Memory B cell (primary cell): ENCODE data around the gene TMEM254.
"Not testable (repeated sequence)": the region's sequence is repeated elsewhere in the genome, so short reads cannot be mapped to it uniquely, and the experiment has no call there.

Experiments
- ATAC-seq: fragments of 150-1000 bp; cut with Tn5 transposase; 2 replicates; pipeline ENCODE4 v1.10.0; 2021; ENCODE audit warnings: low read depth, mild to moderate bottlenecking, moderate library complexity
- DNase-seq, 2 donors: peaks; one replicate each; pipeline ENCODE4 v3.0.0; 2022; ENCODE audit warnings: low spot score in 2 of 2
- H3K27ac Mint-ChIP-seq: one replicate; pipeline ENCODE4 v1.8.0; 2022; ENCODE audit warnings: mild to moderate bottlenecking, moderate library complexity, mixed read lengths
- H3K27me3 Mint-ChIP-seq: one replicate; pipeline ENCODE4 v1.8.0; 2022; ENCODE audit warnings: mixed read lengths
- H3K36me3 Mint-ChIP-seq: one replicate; pipeline ENCODE4 v1.8.0; 2022; ENCODE audit warnings: mild to moderate bottlenecking, mixed read lengths
- H3K4me1 Mint-ChIP-seq: one replicate; pipeline ENCODE4 v1.8.0; 2022; ENCODE audit warnings: mixed read lengths
- H3K4me3 Mint-ChIP-seq: one replicate; pipeline ENCODE4 v1.8.0; 2022; ENCODE audit warnings: mild to moderate bottlenecking, moderate library complexity, mixed read lengths
- H3K9me3 Mint-ChIP-seq: one replicate; pipeline ENCODE4 v1.8.0; 2022; ENCODE audit warnings: mixed read lengths

The TMEM254 gene

GRCh38 chr10:80133206-80133605 is 54.7 kb downstream of the TMEM254 start:
- DNase-seq (no peak), ATAC-seq (no peak)
- Mint-ChIP-seq H3K4me3 (no peak overlapping the region), H3K36me3 (no peaks in the 10 kb centered on the region), H3K27me3 (peaks cover 7% of the 10 kb centered on the region), H3K27ac (no peak overlapping the region), H3K9me3 (no peaks in the 10 kb centered on the region), H3K4me1 (peaks cover 4% of the 10 kb centered on the region)

GRCh38 chr10:80133687-80134086 is 55.2 kb downstream of the TMEM254 start:
- not testable (repeated sequence) for H3K27me3 Mint-ChIP-seq, ATAC-seq

DNA sequence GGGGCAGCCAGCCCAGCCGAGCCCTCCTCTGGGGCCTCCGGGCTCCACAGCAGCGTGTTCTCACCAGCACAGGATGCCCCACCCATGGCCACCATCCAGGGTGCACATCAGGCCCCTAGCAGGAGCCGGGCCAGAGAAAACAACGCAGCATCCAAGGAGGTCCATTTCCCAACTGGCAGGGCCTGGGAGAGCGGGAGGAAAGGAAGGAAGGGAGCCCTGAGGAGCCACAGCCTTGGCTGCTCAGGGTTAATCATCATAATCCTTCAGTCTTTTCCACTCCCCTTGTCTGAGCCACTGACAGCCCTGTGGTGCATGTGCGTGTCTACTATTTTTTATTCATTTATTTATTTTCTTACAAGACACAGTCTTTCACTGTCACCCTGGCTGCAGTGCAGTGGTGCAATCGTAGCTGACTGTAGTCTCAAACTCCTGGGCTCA is 57.7 kb downstream of the TMEM254 start:
- Mint-ChIP-seq H3K9me3 (no peaks in the 10 kb centered on the region), H3K36me3 (no peaks in the 10 kb centered on the region), H3K27me3 (peaks cover 21% of the 10 kb centered on the region), H3K4me1 (peaks cover 4% of the 10 kb centered on the region), H3K27ac (no peak overlapping the region), H3K4me3 (no peak overlapping the region)
- ATAC-seq = no peak
- DNase-seq = no peak

More at GRCh38 chr10:80133687-80134086, 55.2 kb downstream of the TMEM254 start:
- H3K27ac Mint-ChIP-seq, H3K36me3 Mint-ChIP-seq, DNase-seq, H3K9me3 Mint-ChIP-seq, H3K4me3 Mint-ChIP-seq, H3K4me1 Mint-ChIP-seq: not testable (repeated sequence)

GRCh38 chr10:80137031-80137862 is 58.8 kb downstream of the TMEM254 start:
- DNase-seq = no peak
- no peak overlapping the region for H3K4me3 Mint-ChIP-seq
- ATAC-seq = no peak
- no peak overlapping the region for H3K27ac Mint-ChIP-seq
- H3K9me3 Mint-ChIP-seq = no peaks in the 10 kb centered on the region
- H3K27me3 Mint-ChIP-seq = peaks cover 23% of the 10 kb centered on the region
- peaks cover 4% of the 10 kb centered on the region for H3K4me1 Mint-ChIP-seq
- no peaks in the 10 kb centered on the region for H3K36me3 Mint-ChIP-seq

- H3K36me3 Mint-ChIP-seq = no peaks in the 10 kb centered on the region
- peaks cover 2% of the 10 kb centered on the region for H3K4me1 Mint-ChIP-seq
- ATAC-seq (no peak), DNase-seq (no peak)
- peaks cover 21% of the 10 kb centered on the region for H3K27me3 Mint-ChIP-seq
- no peak overlapping the region for H3K4me3 Mint-ChIP-seq
- no peak overlapping the region for H3K27ac Mint-ChIP-seq
- no peaks in the 10 kb centered on the region for H3K9me3 Mint-ChIP-seq
These were observed 59.5 kb downstream of the TMEM254 start for GRCh38 chr10:80137920-80138319.

DNA sequence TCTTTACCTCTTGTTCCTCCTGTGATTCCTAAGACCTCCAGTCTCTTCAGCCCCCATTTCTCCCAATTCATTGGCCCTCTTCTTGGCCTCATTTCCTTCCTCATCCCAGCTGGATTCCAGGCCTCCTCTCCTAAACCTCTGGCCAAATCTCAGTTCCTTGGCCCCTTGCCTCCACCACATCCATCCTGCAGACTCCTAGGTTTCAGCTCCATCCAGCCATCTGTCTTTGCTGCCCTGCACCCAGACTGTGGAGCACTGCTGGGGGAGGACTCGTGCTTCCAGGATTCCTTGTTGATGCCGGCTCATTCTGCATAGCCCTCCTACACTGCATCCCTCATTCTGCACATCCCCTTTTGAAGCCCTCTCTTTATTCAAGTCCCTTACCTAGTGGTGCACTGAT is 60.8 kb downstream of the TMEM254 start:
- Mint-ChIP-seq H3K9me3 (no peaks in the 10 kb centered on the region), H3K27me3 (peaks cover 19% of the 10 kb centered on the region), H3K4me1 (no peaks in the 10 kb centered on the region), H3K36me3 (no peaks in the 10 kb centered on the region), H3K4me3 (no peak overlapping the region), H3K27ac (no peak overlapping the region)
- DNase-seq (no peak), ATAC-seq (no peak)

DNA sequence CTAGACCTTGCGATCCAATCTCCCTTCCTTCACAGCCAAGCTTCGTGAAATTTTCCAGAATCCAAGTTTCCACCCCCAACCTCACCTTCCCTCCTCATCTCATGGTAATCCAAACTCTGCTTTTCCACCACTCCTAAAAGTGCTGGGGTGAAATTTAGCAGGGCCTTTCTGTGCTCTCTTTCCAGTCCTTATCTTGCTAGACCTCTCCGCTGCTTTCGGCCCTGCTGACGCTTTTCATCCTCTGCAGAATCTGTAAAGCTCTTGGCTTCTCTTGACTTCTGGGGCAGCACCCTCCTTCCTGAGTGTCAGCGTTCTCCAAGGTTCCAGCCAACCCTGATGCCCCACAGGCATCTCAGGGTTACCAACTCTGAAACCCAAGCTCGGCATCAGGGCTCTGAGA is 61.8 kb downstream of the TMEM254 start:
- DNase-seq (no peak), ATAC-seq (no peak)
- Mint-ChIP-seq H3K4me1 (peaks cover 7% of the 10 kb centered on the region), H3K27me3 (peaks cover 19% of the 10 kb centered on the region), H3K9me3 (no peaks in the 10 kb centered on the region), H3K4me3 (no peak overlapping the region), H3K27ac (no peak overlapping the region), H3K36me3 (no peaks in the 10 kb centered on the region)

GRCh38 chr10:80141696-80142460 is 63.4 kb downstream of the TMEM254 start:
- no peaks in the 10 kb centered on the region for H3K36me3 Mint-ChIP-seq
- DNase-seq = no peak
- peaks cover 19% of the 10 kb centered on the region for H3K27me3 Mint-ChIP-seq
- no peak overlapping the region for H3K4me3 Mint-ChIP-seq
- no peaks in the 10 kb centered on the region for H3K9me3 Mint-ChIP-seq
- H3K27ac Mint-ChIP-seq = no peak overlapping the region
- ATAC-seq = no peak
- peaks cover 11% of the 10 kb centered on the region for H3K4me1 Mint-ChIP-seq
